Stimulated activated CD4-positive, alpha-beta T cell treated with anti-CD3 and anti-CD28 coated beads, Interleukin-2, amount 100 ng/mL, for 24 hours (primary cell): ENCODE data around the gene RPGRIP1L.

Experiments
- DNase-seq, 2 donors: peaks; one replicate each; pipeline ENCODE4 v3.0.0-alpha.2; 2020

The RPGRIP1L gene

GRCh38 chr16:53643474-53643873, 60.2 kb downstream of the RPGRIP1L start:
- no peak for DNase-seq

GRCh38 chr16:53642094-53642493, 61.6 kb downstream of the RPGRIP1L start:
- DNase-seq = no peak

GRCh38 chr16:53636978-53637377, 66.7 kb downstream of the RPGRIP1L start:
- no peak for DNase-seq

- DNase-seq = no peak
Measured at GRCh38 chr16:53632526-53632925, 71.1 kb downstream of the RPGRIP1L start.

- no peak for DNase-seq
Measured at GRCh38 chr16:53631236-53632025, 72.2 kb downstream of the RPGRIP1L start.

GRCh38 chr16:53629607-53630312, 73.9 kb downstream of the RPGRIP1L start:
- no peak for DNase-seq

- DNase-seq = no peak
Measured at GRCh38 chr16:53629151-53629550, 74.5 kb downstream of the RPGRIP1L start.

GRCh38 chr16:53626811-53627210, 76.8 kb downstream of the RPGRIP1L start:
- no peak for DNase-seq

GRCh38 chr16:53626161-53626560, 77.5 kb downstream of the RPGRIP1L start:
- no peak for DNase-seq

- DNase-seq = no peak
Measured at GRCh38 chr16:53625221-53625620, 78.4 kb downstream of the RPGRIP1L start.

- DNase-seq = no peak
Measured at GRCh38 chr16:53622315-53622714, 81.3 kb downstream of the RPGRIP1L start.

- no peak for DNase-seq
Measured at GRCh38 chr16:53620476-53620875, 83.2 kb downstream of the RPGRIP1L start.

GRCh38 chr16:53619235-53619634, 84.4 kb downstream of the RPGRIP1L start:
- DNase-seq = no peak

GRCh38 chr16:53614346-53614745, 89.3 kb downstream of the RPGRIP1L start:
- DNase-seq = no peak

GRCh38 chr16:53612003-53612402, 91.7 kb downstream of the RPGRIP1L start:
- no peak for DNase-seq

GRCh38 chr16:53611179-53611696, 92.4 kb downstream of the RPGRIP1L start:
- no peak for DNase-seq

GRCh38 chr16:53609536-53609935, 94.1 kb downstream of the RPGRIP1L start:
- no peak for DNase-seq

GRCh38 chr16:53608094-53608493, 95.6 kb downstream of the RPGRIP1L start:
- no peak for DNase-seq

- DNase-seq = no peak
Measured at GRCh38 chr16:53605831-53606400, 97.7 kb downstream of the RPGRIP1L start.

GRCh38 chr16:53605356-53605755, 98.3 kb downstream of the RPGRIP1L start:
- DNase-seq = no peak

GRCh38 chr16:53601961-53602360, 101.7 kb downstream of the RPGRIP1L start:
- DNase-seq = no peak

GRCh38 chr16:53600616-53601015, 103.0 kb downstream of the RPGRIP1L start:
- no peak for DNase-seq

GRCh38 chr16:53600126-53600525, 103.5 kb downstream of the RPGRIP1L start:
- DNase-seq = no peak

- no peak for DNase-seq
Measured at GRCh38 chr16:53599548-53599947, 104.1 kb downstream of the RPGRIP1L start.
